Islet precursor cell (in vitro differentiated cells): ENCODE measurements around the gene NBAS.

Source experiments
- DNase-seq: peaks from one replicate; pipeline ENCODE4 v3.0.0-alpha.2; 2018

The NBAS gene

GRCh38 chr2:15560988-15561573 lies at the start of gene NBAS:
Gene NBAS (minus strand): TSS chr2:15561334. CDS start chr2:15561304, 30 bp downstream.
- DNase-seq = peak; percentile 95

- DNase-seq = no peak
Observed at GRCh38 chr2:15610430-15610952, 49.4 kb upstream of the NBAS start.

- no peak for DNase-seq
Observed at GRCh38 chr2:15609341-15610042, 48.4 kb upstream of the NBAS start.

GRCh38 chr2:15608392-15608761 lies 47.2 kb upstream of the NBAS start:
- DNase-seq = no peak

- DNase-seq = no peak
Observed at GRCh38 chr2:15607709-15608391, 46.7 kb upstream of the NBAS start.

- DNase-seq = no peak
Observed at GRCh38 chr2:15606481-15607441, 45.6 kb upstream of the NBAS start.

GRCh38 chr2:15605721-15606120 lies 44.6 kb upstream of the NBAS start:
- no peak for DNase-seq

GRCh38 chr2:15603948-15604347 lies 42.8 kb upstream of the NBAS start:
- DNase-seq = no peak

- no peak for DNase-seq
Observed at GRCh38 chr2:15603044-15603765, 42.1 kb upstream of the NBAS start.

GRCh38 chr2:15602393-15602792 lies 41.3 kb upstream of the NBAS start:
- DNase-seq = no peak

GRCh38 chr2:15601681-15602080 lies 40.5 kb upstream of the NBAS start:
- no peak for DNase-seq

- no peak for DNase-seq
Observed at GRCh38 chr2:15599994-15600393, 38.9 kb upstream of the NBAS start.

- no peak for DNase-seq
Observed at GRCh38 chr2:15596968-15597367, 35.8 kb upstream of the NBAS start.

- no peak for DNase-seq
Observed at GRCh38 chr2:15596350-15596749, 35.2 kb upstream of the NBAS start.

GRCh38 chr2:15595936-15596335 lies 34.8 kb upstream of the NBAS start:
- DNase-seq = no peak

GRCh38 chr2:15595342-15595905 lies 34.3 kb upstream of the NBAS start:
- no peak for DNase-seq

- no peak for DNase-seq
Observed at GRCh38 chr2:15594291-15595256, 33.4 kb upstream of the NBAS start.

GRCh38 chr2:15593327-15593705 lies 32.2 kb upstream of the NBAS start:
- no peak for DNase-seq

- peak; percentile 92 for DNase-seq
Observed at GRCh38 chr2:15591692-15592463, 30.7 kb upstream of the NBAS start, which contains the start of gene DDX1. Gene DDX1 (plus strand): TSS chr2:15591868. CDS start chr2:15591934, 66 bp downstream.

GRCh38 chr2:15591373-15591691 lies 30.2 kb upstream of the NBAS start:
- DNase-seq = no peak
